ENCODE results near the gene FERMT1. TPM values are rescaled to one million over a fixed set of nuclear protein-coding genes. Genes with fewer than 3 reads are reported as not detected.
"Not testable (repeated sequence)": the region's sequence is repeated elsewhere in the genome, so short reads cannot be mapped to it uniquely, and the experiment has no call there.

FERMT1 gene
- total RNA-seq, 1 experiment from 2014 or later: 43.1 TPM

DNA sequence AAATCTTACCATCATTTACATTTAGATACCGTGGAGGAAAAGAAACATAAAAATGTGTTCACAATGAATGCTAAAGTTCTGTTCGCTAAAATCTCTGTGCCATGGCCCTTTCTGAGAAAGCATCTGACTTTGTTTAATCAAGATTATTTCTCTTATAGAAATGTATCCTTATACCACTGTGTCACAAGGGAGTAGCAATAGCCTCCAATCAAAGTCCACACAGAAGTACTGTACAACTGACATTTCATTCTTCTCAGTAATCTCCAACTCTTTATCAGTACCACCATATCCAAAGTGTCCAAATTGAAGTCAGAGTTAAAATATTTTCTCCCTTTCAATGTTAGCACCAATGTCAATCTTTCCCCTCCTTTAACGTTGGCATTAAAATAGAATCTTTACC, 6.1 kb downstream of the FERMT1 start:
- ChIA-PET CTCF (interaction anchor here (1.2 kb wide), 1 partner anchor 14 kb away, joined by 3 read pairs; no protein-coding TSS in a partner anchor), POLR2A (interaction anchor here (0.7 to 2.4 kb wide), 2 partner anchors 15 to 909 kb away, joined by 4 to 8 read pairs; no protein-coding TSS in a partner anchor)
- H3K36me3 Mint-ChIP-seq (ENCODE audit: insufficient read depth, unreplicated experiment): peaks cover 81% of the 10 kb centered on the region
- TF ChIP-seq CTCF (IDR thresholded peaks at IDR 0.05; ENCODE audit: unreplicated experiment): no peak
- no TSS peak for BruUV-seq (replicated peaks)
- no peak overlapping the region for H3K4me3 Mint-ChIP-seq (ENCODE audit: unreplicated experiment)
- no peaks in the 10 kb centered on the region for H3K27me3 Mint-ChIP-seq (ENCODE audit: insufficient read depth, unreplicated experiment)
- H3K4me1 Mint-ChIP-seq (ENCODE audit: insufficient read depth, unreplicated experiment): peaks cover 6% of the 10 kb centered on the region
- DNase-seq (ENCODE audit: unreplicated experiment): no peak
- H3K9me3 Mint-ChIP-seq (ENCODE audit: unreplicated experiment): peaks cover 18% of the 10 kb centered on the region
- intact Hi-C loops (cut with micrococcal nuclease): no loop called here
- H3K27ac Mint-ChIP-seq (ENCODE audit: low read depth, unreplicated experiment): no peak overlapping the region

DNA sequence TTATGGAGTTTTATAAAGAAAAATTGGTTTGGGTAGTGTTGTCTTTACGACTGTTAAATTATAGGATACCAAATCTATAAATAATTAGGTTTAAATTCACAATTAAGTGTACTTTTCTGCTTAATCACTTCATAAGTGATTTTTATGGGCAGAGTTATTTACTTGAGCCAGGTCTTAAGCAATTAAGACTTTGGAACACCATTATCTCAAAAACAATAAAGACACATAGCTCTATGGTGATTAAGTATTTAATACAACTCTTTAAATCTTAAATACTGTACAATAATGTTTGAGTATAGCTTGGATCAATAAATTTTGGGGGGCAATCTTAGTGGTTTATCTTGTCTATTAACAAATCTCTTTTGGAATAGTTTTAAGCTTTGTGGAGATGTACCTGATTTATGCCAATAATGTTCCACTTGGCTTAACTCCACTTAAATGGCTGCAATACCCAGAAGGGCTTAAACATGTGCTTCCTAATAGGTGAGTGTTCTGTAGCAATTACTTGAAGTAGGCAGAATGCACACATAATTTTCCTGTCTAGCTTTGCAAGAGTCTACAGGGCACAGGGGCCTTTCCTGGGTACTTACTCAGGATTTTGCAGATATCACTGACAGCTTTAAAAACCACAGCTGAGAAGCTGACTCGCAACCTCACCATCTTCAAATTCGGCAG, 7.5 kb downstream of the FERMT1 start:
- intact Hi-C loops (cut with micrococcal nuclease): no loop called here
- Mint-ChIP-seq H3K27me3 (ENCODE audit: insufficient read depth, unreplicated experiment) (no peaks in the 10 kb centered on the region), H3K4me1 (ENCODE audit: insufficient read depth, unreplicated experiment) (no peaks in the 10 kb centered on the region), H3K36me3 (ENCODE audit: insufficient read depth, unreplicated experiment) (peaks cover 95% of the 10 kb centered on the region), H3K27ac (ENCODE audit: low read depth, unreplicated experiment) (no peak overlapping the region), H3K4me3 (ENCODE audit: unreplicated experiment) (no peak overlapping the region), H3K9me3 (ENCODE audit: unreplicated experiment) (peaks cover 18% of the 10 kb centered on the region)
- no peak for DNase-seq (ENCODE audit: unreplicated experiment)
- BruUV-seq (replicated peaks): no TSS peak
- no peak for TF ChIP-seq CTCF (IDR thresholded peaks at IDR 0.05; ENCODE audit: unreplicated experiment)
- POLR2A ChIA-PET: interaction anchor here (0.6 to 2.4 kb wide), 5 partner anchors 11 to 1726 kb away, joined by 3 to 8 read pairs (median 3); no protein-coding TSS in a partner anchor
- CTCF ChIA-PET: interaction anchor here (0.7 to 1.2 kb wide), 2 partner anchors 12 to 546 kb away, joined by 3 to 4 read pairs; no protein-coding TSS in a partner anchor

DNA sequence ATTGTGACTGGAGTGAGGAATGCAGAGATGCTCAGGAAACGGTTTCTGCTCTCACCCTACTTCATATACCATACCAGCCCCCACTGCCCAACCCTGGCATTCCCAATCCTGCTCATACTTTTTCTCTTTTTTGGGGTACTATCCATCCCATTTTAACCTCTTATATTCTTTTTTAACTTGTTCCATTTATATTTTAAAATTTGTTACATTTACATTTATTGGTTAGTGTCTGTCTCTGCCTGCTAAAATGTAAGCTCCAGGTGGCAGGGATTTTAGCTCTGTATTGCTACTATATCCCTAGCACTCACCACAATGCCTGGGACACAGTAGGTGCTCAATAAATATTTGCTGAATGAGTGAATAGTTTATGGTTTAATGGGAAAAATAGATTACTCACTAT, 8.1 kb downstream of the FERMT1 start:
- H3K36me3 Mint-ChIP-seq (ENCODE audit: insufficient read depth, unreplicated experiment): peaks cover 99% of the 10 kb centered on the region
- no peak for DNase-seq (ENCODE audit: unreplicated experiment)
- CTCF ChIA-PET: no interaction called here
- no peaks in the 10 kb centered on the region for H3K27me3 Mint-ChIP-seq (ENCODE audit: insufficient read depth, unreplicated experiment)
- POLR2A ChIA-PET: interaction anchor here (0.7 to 2.4 kb wide), 2 partner anchors 13 to 1727 kb away, joined by 3 to 8 read pairs; no protein-coding TSS in a partner anchor
- no peak overlapping the region for H3K27ac Mint-ChIP-seq (ENCODE audit: low read depth, unreplicated experiment)
- no peaks in the 10 kb centered on the region for H3K4me1 Mint-ChIP-seq (ENCODE audit: insufficient read depth, unreplicated experiment)
- BruUV-seq (replicated peaks): no TSS peak
- H3K9me3 Mint-ChIP-seq (ENCODE audit: unreplicated experiment): peaks cover 18% of the 10 kb centered on the region
- no peak for TF ChIP-seq CTCF (IDR thresholded peaks at IDR 0.05; ENCODE audit: unreplicated experiment)
- intact Hi-C loops (cut with micrococcal nuclease): no loop called here
- H3K4me3 Mint-ChIP-seq (ENCODE audit: unreplicated experiment): no peak overlapping the region

DNA sequence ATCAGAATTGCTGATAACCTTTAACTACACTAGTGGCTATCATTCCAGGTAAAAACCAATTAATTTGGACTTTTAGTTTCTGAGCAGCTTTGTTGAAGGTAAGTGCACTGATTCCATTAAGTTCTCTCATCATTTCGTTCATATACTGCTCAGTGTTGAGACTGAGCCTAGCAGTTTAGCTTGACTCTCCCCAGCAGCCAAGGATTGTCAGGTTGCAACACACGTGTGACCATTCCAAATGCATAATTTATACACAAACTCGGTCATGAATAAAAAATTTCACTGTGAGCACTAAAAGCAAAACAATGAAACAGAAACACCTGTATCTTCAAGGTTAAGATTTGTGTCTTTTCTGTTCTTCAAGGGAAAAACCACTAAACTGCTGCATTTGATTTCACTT, 8.9 kb downstream of the FERMT1 start:
- peaks cover 18% of the 10 kb centered on the region for H3K9me3 Mint-ChIP-seq (ENCODE audit: unreplicated experiment)
- no peaks in the 10 kb centered on the region for H3K27me3 Mint-ChIP-seq (ENCODE audit: insufficient read depth, unreplicated experiment)
- CTCF ChIA-PET: interaction anchor here (0.6 to 2.1 kb wide), 2 partner anchors 8 to 9 kb away, joined by 4 read pairs; no protein-coding TSS in a partner anchor
- no peak overlapping the region for H3K4me3 Mint-ChIP-seq (ENCODE audit: unreplicated experiment)
- no peak for DNase-seq (ENCODE audit: unreplicated experiment)
- H3K27ac Mint-ChIP-seq (ENCODE audit: low read depth, unreplicated experiment): no peak overlapping the region
- H3K36me3 Mint-ChIP-seq (ENCODE audit: insufficient read depth, unreplicated experiment): peaks cover 99% of the 10 kb centered on the region
- no TSS peak for BruUV-seq (replicated peaks)
- no peaks in the 10 kb centered on the region for H3K4me1 Mint-ChIP-seq (ENCODE audit: insufficient read depth, unreplicated experiment)
- no peak for TF ChIP-seq CTCF (IDR thresholded peaks at IDR 0.05; ENCODE audit: unreplicated experiment)
- intact Hi-C loops (cut with micrococcal nuclease): no loop called here
- POLR2A ChIA-PET: interaction anchor here (0.6 to 2.2 kb wide), 2 partner anchors 8 to 504 kb away, joined by 3 to 11 read pairs; partner anchors contain the start of gene FERMT1

DNA sequence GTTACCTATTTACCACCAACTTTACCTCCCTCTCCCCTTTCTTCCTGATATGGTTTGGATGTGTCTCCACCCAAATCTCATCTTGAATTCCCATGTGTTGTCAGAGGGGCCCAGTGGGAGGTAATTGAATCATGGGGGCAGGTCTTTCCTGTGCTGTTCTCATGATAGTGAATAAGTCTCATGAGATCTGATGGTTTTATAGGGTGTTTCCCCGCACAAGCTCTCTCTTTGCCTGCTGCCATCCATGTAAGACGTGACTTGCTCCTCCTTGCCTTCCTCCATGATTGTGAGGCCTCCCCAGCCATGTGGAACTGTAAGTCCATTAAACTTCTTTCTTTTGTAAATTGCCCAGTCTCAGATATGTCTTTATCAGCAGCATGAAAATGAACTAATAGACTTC, 9.9 kb downstream of the FERMT1 start:
- H3K4me3 Mint-ChIP-seq (ENCODE audit: unreplicated experiment); BruUV-seq (replicated peaks); DNase-seq (ENCODE audit: unreplicated experiment); H3K4me1 Mint-ChIP-seq (ENCODE audit: insufficient read depth, unreplicated experiment); H3K27me3 Mint-ChIP-seq (ENCODE audit: insufficient read depth, unreplicated experiment); intact Hi-C loops (cut with micrococcal nuclease): not testable (repeated sequence)
- H3K9me3 Mint-ChIP-seq (ENCODE audit: unreplicated experiment): peaks cover 18% of the 10 kb centered on the region
- peaks cover 99% of the 10 kb centered on the region for H3K36me3 Mint-ChIP-seq (ENCODE audit: insufficient read depth, unreplicated experiment)
- ChIA-PET CTCF (interaction anchor here (0.6 to 2.1 kb wide), 3 partner anchors 8 to 45 kb away, joined by 3 to 4 read pairs (median 4); no protein-coding TSS in a partner anchor), POLR2A (interaction anchor here (0.6 to 2.2 kb wide), 2 partner anchors 9 to 503 kb away, joined by 3 to 11 read pairs; partner anchors contain the start of gene FERMT1)
- peak overlapping the region; percentile 9 for H3K27ac Mint-ChIP-seq (ENCODE audit: low read depth, unreplicated experiment)
